Lower lobe of right lung (tissue), 2 donors: Measurements from ENCODE around the gene EVPL. TPM values are rescaled to one million over a fixed set of nuclear protein-coding genes. Genes with fewer than 3 reads are reported as not detected.

Source experiments
- ATAC-seq, 2 donors: fragments of 200-7000 bp; cut with Tn5 transposase; one replicate each; pipeline ENCODE4 v1.9.1; 2020 to 2022; ENCODE audit warnings: mild to moderate bottlenecking in 2 of 2, moderate library complexity in 2 of 2
- DNase-seq: peaks from one replicate; pipeline ENCODE4 v3.0.0-alpha.2; 2020
- H3K27ac ChIP-seq: fragments of 200-600 bp; one replicate; pipeline ENCODE4 v1.8.0; 2022
- H3K27me3 ChIP-seq: fragments of 200-600 bp; one replicate; pipeline ENCODE4 v1.8.0; 2022; ENCODE audit warnings: low read depth
- H3K36me3 ChIP-seq: fragments of 200-600 bp; one replicate; pipeline ENCODE4 v1.8.0; 2022; ENCODE audit warnings: mild to moderate bottlenecking
- H3K4me1 ChIP-seq: fragments of 200-600 bp; one replicate; pipeline ENCODE4 v1.8.0; 2022
- H3K4me3 ChIP-seq: fragments of 200-600 bp; one replicate; pipeline ENCODE4 v1.8.0; 2022; ENCODE audit warnings: mild to moderate bottlenecking
- H3K9me3 ChIP-seq: fragments of 200-600 bp; one replicate; pipeline ENCODE4 v1.8.0; 2022
- intact Hi-C: fragments of 100-400 bp; cut with DNase I; formaldehyde crosslinking; loops from one replicate; pipeline ENCODE4 v1.11.0; 2022
- long read RNA-seq: library from polyadenylated mRNA; unstranded; transcript quantifications from one replicate; pipeline ENCODE4 v2.0.0, GENCODE V29; 2021
- total RNA-seq: library from RNA; stranded (reverse); fragmentation: NEBNext Ultra II Directional; extraction: Animal tissue kit (Norgen Biotek cat#: 25700); gene quantifications from one replicate; pipeline ENCODE4 v1.2.1, GENCODE V29; 2021
- TF ChIP-seq, protein P1 (sequence below): fragments of 200-600 bp; IDR thresholded peaks from one replicate; pipeline ENCODE4 v1.8.0; 2022; ENCODE audit warnings: antibody characterized with exemption, mild to moderate bottlenecking
- donor health status: DM: no; HTN: yes; CAD: no; lungs with severe emphysema.

EVPL gene
- 36.8 TPM for total RNA-seq
- long read RNA-seq, full-length matches to known transcripts = 3 of 62 reads
- long read RNA-seq, partial matches to known transcripts = 15 of 62 reads
- long read RNA-seq, other reads (novel, unspliced or antisense) = 44 of 62 reads

DNA sequence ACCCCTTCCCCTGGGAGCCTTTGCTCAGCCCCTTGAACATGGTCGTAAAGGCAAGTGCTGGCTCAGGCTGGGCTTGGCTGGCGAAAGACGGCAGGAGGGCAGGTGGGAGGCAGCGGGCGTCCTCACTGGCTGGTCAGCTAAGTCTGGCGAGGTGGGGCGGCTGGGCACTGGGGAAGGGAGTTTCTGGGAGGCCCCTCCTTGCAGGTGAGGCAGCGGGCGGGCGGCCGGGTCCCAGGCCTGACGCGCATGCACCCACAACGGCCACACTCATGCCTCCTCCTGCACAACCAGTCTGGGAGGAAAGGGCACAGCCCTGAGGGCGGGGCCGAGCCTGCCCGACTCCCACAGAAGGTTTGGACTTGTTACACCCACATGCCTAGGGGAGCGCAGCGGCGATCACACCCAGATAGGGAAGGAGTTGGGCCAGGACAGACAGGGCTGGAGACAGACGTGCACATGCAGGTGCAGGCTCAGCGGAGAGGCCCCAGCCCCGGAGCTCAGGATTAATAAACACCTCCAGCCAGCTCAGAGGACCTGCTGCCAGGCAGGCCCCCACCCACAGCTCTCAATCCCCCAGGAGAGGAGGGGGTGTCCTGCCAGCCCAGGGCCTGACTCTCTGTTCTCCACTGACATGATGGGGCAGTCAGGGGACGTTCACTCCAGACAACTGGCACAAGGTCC lies at the start of gene EVPL:
Gene EVPL, minus strand, starts transcription at position 148 of the 681 bp plus-strand sequence. Its CDS starts 108 bp downstream, at position 40.
- intact Hi-C loops = no loop called here
- Histone ChIP-seq H3K4me3 (peak within 1 kb of the TSS; percentile 52), H3K36me3 (peaks cover 11% of the 10 kb centered on the region), H3K9me3 (no peaks in the 10 kb centered on the region), H3K27ac (peak within 1 kb of the TSS; percentile 73), H3K27me3 (no peaks in the 10 kb centered on the region), H3K4me1 (peaks cover 9% of the 10 kb centered on the region)
- ATAC-seq (peak; percentile 94 to 95), DNase-seq (peak; percentile 92)
- TF ChIP-seq, protein P1, sequence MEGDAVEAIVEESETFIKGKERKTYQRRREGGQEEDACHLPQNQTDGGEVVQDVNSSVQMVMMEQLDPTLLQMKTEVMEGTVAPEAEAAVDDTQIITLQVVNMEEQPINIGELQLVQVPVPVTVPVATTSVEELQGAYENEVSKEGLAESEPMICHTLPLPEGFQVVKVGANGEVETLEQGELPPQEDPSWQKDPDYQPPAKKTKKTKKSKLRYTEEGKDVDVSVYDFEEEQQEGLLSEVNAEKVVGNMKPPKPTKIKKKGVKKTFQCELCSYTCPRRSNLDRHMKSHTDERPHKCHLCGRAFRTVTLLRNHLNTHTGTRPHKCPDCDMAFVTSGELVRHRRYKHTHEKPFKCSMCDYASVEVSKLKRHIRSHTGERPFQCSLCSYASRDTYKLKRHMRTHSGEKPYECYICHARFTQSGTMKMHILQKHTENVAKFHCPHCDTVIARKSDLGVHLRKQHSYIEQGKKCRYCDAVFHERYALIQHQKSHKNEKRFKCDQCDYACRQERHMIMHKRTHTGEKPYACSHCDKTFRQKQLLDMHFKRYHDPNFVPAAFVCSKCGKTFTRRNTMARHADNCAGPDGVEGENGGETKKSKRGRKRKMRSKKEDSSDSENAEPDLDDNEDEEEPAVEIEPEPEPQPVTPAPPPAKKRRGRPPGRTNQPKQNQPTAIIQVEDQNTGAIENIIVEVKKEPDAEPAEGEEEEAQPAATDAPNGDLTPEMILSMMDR = no peak

DNA sequence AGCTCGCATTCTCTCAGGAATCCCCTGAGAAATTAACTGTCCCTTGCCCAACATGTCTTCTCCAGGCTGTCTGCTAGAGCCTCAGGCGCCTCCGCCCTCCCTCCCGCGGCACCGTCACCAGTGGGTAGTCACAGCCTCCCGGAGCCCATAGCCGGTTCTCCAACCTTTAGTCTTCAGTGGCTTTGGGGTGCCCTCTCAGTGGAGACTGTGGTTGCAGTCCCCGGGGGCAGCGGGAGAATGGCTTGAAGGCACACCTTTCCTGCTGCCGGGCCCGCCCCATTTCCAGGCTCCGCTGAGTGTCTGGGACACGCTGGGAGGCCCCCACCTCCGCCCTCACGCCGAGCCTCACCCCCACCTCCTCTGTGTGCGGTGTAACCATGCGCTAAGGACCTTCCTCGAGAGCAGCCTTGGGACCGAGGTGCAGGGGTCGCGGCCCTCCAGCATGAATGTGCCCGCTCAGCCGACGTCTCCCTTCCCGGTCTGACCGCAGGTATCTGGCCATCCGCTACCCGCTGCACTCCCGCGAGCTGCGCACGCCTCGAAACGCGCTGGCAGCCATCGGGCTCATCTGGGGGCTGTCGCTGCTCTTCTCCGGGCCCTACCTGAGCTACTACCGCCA lies 49.1 kb upstream of the EVPL start:
- Histone ChIP-seq H3K36me3 (no peaks in the 10 kb centered on the region), H3K4me1 (peaks cover 45% of the 10 kb centered on the region), H3K27me3 (peaks cover 67% of the 10 kb centered on the region), H3K4me3 (no peak overlapping the region), H3K9me3 (no peaks in the 10 kb centered on the region), H3K27ac (no peak overlapping the region)
- intact Hi-C loops = no loop called here
- TF ChIP-seq, protein P1 = no peak
- ATAC-seq (no peak), DNase-seq (no peak)

DNA sequence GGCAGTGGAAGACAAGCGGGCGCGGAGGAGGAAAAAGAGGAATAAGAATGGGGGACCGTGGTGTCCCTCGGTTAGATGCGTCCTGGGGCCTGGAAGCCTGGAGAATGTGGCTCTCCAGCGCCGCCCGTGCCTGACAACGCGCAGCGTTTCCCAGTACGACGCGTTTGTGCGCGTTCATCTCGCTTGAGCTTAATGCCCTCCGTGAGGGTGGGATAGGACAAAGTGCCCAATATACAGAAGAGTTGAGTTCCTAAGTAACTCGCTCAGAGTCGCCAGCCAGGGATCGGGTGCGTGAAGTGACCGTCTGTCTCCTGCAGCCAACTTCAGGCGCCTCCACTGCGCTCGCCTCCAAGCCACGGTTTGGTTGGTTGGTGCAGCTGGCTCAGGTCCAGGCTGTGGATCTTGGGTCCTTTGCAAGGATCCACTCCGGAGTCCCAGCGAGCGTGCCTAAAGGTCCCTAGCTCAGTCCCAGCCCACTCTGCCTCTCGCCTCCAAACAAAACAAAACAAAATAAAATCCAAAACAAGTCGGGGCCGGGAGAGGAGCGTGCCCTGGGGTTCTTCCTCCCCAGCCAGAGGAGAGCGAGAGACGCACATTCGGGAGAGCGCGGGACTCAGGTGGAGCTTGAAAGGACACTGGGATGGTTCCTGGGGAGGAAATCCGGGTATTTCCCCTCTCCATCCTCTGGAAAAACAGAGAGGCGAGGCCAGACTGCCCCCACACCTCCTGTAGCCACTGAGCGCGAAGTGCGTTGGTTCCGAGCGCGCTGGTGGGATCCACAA lies 48.4 kb upstream of the EVPL start:
- Histone ChIP-seq H3K9me3 (no peaks in the 10 kb centered on the region), H3K4me3 (peak overlapping the region; percentile 21), H3K27ac (no peak overlapping the region), H3K4me1 (peaks cover 52% of the 10 kb centered on the region), H3K27me3 (peaks cover 67% of the 10 kb centered on the region), H3K36me3 (peaks cover under 1% of the 10 kb centered on the region)
- DNase-seq (no peak), ATAC-seq (no peak)
- TF ChIP-seq, protein P1 = no peak
- intact Hi-C loops = no loop called here

GRCh38 chr17:76074390-76075363 lies 47.6 kb upstream of the EVPL start, which contains the start of gene GALR2:
Gene GALR2 (plus strand): TSS chr17:76074781. CDS start chr17:76074884, 103 bp downstream.
- Histone ChIP-seq H3K4me3 (peak within 1 kb of the TSS; percentile 21), H3K27ac (no peak within 1 kb of the TSS), H3K4me1 (peaks cover 61% of the 10 kb centered on the region), H3K27me3 (peaks cover 62% of the 10 kb centered on the region), H3K9me3 (no peaks in the 10 kb centered on the region), H3K36me3 (peaks cover 7% of the 10 kb centered on the region)
- intact Hi-C loops = no loop called here
- DNase-seq = no peak
- TF ChIP-seq, protein P1 = no peak
- ATAC-seq = no peak
